GM12872 (cell line): Measurements from ENCODE around the gene DLK1.

ENCODE experiments used
- TF ChIP-seq, protein P1 (sequence below): IDR thresholded peaks from 3 replicates; pipeline ENCODE4 v1.5.1; 2011; ENCODE audit warnings: low read depth, mild to moderate bottlenecking, low read length, moderate library complexity; ENCODE audit not compliant: insufficient read depth

The DLK1 gene

DNA sequence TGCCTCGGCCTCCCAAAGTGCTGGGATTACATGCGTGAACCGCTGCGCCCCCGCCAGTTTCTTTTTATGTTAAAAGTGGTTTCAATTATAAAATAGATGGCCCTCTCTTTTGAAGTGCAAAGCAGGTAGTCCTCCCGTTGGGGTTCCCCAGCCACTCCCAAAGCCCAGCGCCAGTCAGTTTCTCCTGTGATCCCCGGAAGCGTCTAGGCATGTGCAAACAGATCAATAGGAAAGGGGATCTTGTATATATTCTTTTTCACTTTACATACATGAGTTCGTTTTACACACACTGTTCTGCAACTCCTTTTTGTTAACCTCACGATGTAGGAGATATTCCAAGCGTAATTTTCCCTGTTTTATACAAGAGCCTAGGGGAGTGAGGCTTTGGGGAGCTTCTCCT, 16.3 kb upstream of the DLK1 start:
- TF ChIP-seq, protein P1, sequence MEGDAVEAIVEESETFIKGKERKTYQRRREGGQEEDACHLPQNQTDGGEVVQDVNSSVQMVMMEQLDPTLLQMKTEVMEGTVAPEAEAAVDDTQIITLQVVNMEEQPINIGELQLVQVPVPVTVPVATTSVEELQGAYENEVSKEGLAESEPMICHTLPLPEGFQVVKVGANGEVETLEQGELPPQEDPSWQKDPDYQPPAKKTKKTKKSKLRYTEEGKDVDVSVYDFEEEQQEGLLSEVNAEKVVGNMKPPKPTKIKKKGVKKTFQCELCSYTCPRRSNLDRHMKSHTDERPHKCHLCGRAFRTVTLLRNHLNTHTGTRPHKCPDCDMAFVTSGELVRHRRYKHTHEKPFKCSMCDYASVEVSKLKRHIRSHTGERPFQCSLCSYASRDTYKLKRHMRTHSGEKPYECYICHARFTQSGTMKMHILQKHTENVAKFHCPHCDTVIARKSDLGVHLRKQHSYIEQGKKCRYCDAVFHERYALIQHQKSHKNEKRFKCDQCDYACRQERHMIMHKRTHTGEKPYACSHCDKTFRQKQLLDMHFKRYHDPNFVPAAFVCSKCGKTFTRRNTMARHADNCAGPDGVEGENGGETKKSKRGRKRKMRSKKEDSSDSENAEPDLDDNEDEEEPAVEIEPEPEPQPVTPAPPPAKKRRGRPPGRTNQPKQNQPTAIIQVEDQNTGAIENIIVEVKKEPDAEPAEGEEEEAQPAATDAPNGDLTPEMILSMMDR = no peak

DNA sequence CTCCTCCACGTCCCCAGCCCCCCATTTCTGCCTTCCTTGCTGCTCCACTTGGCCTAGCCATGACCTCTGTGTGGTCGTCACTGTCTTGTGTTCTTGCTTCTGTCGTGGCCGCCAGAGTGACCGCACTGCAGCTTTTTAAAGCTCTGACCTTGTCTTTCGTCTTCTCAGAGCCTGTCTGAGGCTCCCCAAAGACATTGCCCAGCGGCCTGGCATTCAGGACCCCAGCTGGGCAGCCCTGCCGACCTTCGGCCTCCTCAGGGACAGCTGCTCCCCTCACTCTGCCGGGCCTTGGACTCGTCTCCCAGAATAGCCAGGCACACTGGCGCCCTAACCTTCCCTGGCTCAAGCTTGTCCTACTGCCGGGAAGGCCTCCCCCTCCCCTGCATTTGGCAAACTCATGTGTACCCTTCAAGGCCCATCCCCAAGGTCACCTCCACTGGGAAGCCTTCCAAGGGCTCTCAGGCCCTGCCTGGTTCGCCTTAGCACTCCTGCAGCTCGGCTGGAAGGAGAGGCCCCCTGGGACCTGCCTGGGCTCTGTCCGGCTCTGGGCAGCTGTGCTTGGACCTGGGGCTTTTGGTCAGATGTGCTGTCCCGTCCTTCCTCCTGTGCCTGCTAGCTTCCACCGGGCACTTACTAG, 15.7 kb upstream of the DLK1 start:
- TF ChIP-seq, protein P1 = no peak

DNA sequence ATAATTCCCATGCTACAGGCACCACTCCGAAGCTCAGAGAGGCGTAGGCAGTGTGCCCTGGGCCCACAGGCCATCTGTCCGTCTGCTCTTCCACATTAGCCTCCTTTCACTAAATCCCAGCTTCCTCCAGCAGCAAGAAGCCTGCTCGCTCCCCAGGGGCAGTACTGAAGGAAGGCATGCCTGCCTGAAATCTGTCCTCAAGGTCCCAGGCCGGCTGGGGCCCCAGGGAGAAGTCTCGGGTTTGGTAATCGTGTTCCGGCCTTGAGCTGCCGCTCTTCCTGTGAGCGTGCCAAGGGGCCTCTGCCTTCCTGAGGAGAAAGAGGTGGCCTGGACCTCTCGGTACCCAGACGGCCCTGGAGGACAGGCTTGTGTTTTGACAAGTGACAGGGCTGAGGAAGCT, 15.2 kb upstream of the DLK1 start:
- TF ChIP-seq, protein P1 = no peak

DNA sequence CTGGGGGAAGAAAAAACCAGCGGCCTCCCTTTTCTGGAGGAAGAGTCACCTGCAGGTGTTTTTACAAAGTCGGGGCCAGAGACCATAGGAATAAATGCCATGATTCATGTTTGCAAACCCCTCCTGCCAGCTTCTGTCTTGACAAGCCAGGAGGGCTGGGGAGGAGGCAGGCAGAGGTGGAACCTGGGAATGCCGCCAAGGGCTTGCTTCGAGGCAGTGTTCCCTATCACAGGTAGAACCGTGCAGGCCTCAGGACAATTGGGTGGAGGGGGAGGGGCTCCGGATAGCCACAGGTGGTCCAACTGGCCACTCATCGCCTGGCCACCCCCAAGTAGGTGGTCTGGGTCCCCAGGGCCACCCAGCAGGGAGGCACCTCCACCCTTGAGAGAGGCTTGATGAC, 14.2 kb upstream of the DLK1 start:
- TF ChIP-seq, protein P1 = no peak

DNA sequence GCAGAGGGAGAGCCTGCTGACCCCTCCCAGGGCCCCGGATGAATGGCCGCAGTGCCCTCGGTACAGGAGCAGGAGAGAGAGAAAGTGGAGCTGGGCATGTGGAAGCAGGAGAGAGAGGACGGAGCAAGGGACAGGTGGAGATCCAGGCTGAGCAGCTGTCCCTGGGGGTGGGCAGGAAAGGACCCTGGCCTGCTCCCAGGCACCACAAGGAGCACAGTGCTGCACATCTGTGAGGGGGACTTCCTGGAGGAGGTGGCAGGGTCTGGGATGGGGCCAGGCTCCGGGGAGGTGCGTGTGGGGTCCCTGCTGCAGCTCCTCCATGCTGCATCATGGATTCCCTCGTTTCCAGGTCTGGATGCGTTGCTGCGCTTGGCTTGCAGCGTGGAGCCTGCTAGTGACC, 13.0 kb upstream of the DLK1 start:
- TF ChIP-seq, protein P1 = no peak

DNA sequence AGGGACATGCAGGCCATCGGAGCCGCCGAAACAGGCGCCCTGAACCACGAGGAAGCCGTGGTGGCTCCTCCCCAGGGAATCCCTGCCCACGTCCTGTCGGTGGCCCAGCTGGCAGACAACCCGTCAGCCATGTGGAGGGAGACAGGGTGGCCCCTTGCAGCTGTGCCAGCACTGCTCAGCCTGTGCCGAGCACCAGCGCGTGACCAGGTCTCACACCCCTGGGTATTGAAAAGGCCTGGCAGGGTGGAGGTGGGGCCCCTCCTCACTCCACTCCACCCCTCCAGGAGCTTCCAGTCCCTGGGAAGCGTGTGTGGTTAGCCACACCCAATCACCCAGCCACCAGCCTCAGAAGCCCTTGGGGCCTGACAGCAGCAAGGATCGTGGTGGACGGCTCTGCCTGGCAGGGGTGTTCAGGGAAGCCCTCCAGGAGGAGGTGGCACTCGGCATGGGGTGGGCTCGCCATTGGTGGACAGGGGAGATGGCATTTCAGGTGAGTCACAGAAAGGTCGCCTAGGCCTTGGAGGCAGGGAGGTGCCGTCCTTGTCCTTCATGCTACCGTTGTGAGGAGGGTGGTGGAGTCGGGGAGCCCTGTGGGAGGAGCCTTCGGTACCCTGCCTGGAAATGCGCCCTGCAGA, 12.3 kb upstream of the DLK1 start:
- TF ChIP-seq, protein P1 = no peak

DNA sequence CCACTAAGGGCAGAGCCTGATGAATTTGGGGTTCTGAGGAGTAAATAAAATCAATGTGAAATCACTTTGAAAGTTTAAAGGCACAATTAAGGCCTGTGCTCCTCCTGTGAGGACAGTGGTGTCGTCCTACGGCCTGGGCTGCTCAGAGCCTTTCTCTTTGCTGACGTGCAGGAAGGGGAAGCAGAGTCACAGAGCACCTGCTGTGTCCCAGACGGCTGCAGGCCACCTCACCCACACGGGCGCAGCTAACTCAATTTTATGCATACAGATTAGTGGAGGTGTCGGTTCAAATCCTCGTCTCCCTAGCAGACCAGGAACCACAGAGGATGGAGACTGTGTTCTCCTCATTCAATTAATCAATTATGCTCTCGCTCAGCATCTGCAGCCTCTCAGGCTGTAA, 11.4 kb upstream of the DLK1 start:
- TF ChIP-seq, protein P1 = no peak

DNA sequence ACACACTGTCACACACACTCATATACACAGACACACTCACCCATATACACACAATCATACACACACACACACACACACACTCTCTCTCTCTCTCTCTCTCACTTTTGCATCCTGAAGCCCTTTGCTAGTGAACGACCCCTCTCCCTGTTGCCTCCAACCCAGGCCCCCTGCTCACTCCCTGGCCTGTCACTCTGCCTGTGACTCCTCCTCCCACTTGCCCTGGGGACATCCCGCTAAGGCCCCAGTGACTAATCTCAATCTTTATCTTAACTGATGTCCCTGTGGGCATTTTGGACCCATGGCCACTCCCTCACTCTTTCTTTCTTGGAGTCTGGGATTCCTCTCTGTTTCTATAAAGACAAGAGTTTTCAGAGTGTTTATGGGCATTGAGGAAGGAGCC, 10.9 kb upstream of the DLK1 start:
- TF ChIP-seq, protein P1 = no peak
